OCI-LY7 (cell line): ENCODE measurements around the gene PPP2R5C. TPM values are rescaled to one million over a fixed set of nuclear protein-coding genes. Genes with fewer than 3 reads are reported as not detected.

Experiments used
- BruUV-seq: library from RNA; stranded (reverse); fragments of 400-500 nt; replicated peaks from 2 replicates; lab custom pipeline; 2021; lab: Mats Ljungman, UMichigan
- CTCF ChIA-PET: fragments of 300-600 bp; sonication (Branson Sonifier 250); formaldehyde crosslinking; loops from one replicate; lab custom pipeline; 2022; ENCODE audit warnings: antibody characterized with exemption; ENCODE audit not compliant: unreplicated experiment; lab: Charles Lee
- POLR2A ChIA-PET: fragments of 300-600 bp; sonication (Branson Sonifier 250); formaldehyde crosslinking; loops from one replicate; lab custom pipeline; 2022; ENCODE audit warnings: antibody characterized with exemption; lab: Charles Lee
- DNase-seq: peaks from one replicate; pipeline ENCODE4 v3.0.0-alpha.2; 2015; ENCODE audit warnings: low spot score
- H2AFZ ChIP-seq: fragments of 200-600 bp; sonication (generic), shearing (Covaris generic); 2 replicates; pipeline ENCODE4 v1.6.1; 2014; ENCODE audit warnings: mild to moderate bottlenecking, antibody characterized with exemption, low read length, moderate library complexity
- H3K27ac ChIP-seq: fragments of 200-600 bp; sonication (generic); 2 replicates; pipeline ENCODE4 v1.5.1; 2014; ENCODE audit warnings: mixed run types, low read depth, mild to moderate bottlenecking, moderate library complexity, low read length, inconsistent platforms; ENCODE audit not compliant: poor library complexity, severe bottlenecking
- H3K36me3 ChIP-seq: fragments of 200-600 bp; sonication (generic); 2 replicates; pipeline ENCODE4 v1.6.1; 2014; ENCODE audit warnings: mild to moderate bottlenecking, antibody characterized with exemption, low read length, moderate library complexity, mixed read lengths; ENCODE audit not compliant: insufficient read depth
- H3K4me1 ChIP-seq: fragments of 200-600 bp; sonication (generic); 2 replicates; pipeline ENCODE4 v1.5.1; 2014; ENCODE audit warnings: mild to moderate bottlenecking, low read length; ENCODE audit not compliant: insufficient read depth, poor library complexity, severe bottlenecking
- H3K4me2 ChIP-seq: fragments of 200-600 bp; sonication (generic); 2 replicates; pipeline ENCODE4 v1.6.1; 2014; ENCODE audit warnings: mild to moderate bottlenecking, low read length
- H3K4me3 ChIP-seq: fragments of 200-600 bp; sonication (generic); 2 replicates; pipeline ENCODE4 v1.5.1; 2014; ENCODE audit warnings: mild to moderate bottlenecking, low read depth, low read length; ENCODE audit not compliant: poor library complexity, severe bottlenecking
- H3K79me2 ChIP-seq: fragments of 200-600 bp; sonication (generic); 2 replicates; pipeline ENCODE4 v1.6.1; 2016; ENCODE audit warnings: low read depth, mild to moderate bottlenecking, low read length, moderate library complexity, mixed read lengths; ENCODE audit not compliant: insufficient read depth
- H3K9me2 ChIP-seq: fragments of 200-600 bp; sonication (generic); 2 replicates; pipeline ENCODE4 v1.6.1; 2016; ENCODE audit warnings: mild to moderate bottlenecking, low read length, mixed read lengths; ENCODE audit not compliant: insufficient read depth
- H3K9me3 ChIP-seq: fragments of 200-600 bp; sonication (generic); 2 replicates; pipeline ENCODE4 v1.6.1; 2014; ENCODE audit warnings: mild to moderate bottlenecking, mixed run types, low read length, mixed read lengths
- H4K20me1 ChIP-seq: fragments of 200-600 bp; sonication (generic); 2 replicates; pipeline ENCODE4 v1.6.1; 2014; ENCODE audit warnings: mild to moderate bottlenecking, antibody characterized with exemption, low read length, moderate library complexity, mixed read lengths; ENCODE audit not compliant: insufficient read depth
- EZH2phosphoT487 ChIP-seq: fragments of 200-600 bp; sonication (generic); IDR thresholded peaks from 2 replicates; pipeline ENCODE4 v1.6.1; 2018; ENCODE audit warnings: low read depth, borderline replicate concordance, mild to moderate bottlenecking, mixed run types, antibody characterized with exemption, low read length, moderate library complexity, mixed read lengths
- intact Hi-C: fragments of 100-400 bp; cut with micrococcal nuclease; formaldehyde crosslinking; loops from one replicate; pipeline ENCODE4 v1.10.0; 2022; ENCODE audit not compliant: unreplicated experiment
- total RNA-seq, 2 experiments: library from RNA; depleted of rRNA in 1 of 2; stranded (reverse); fragments of >200 nt in 1 of 2; shearing (Covaris generic) in 1 of 2; gene quantifications; 2 replicates each; pipeline ENCODE4 v1.2.3, GENCODE V29; 2014 to 2022
- TF ChIP-seq, protein P1 (sequence below): fragments of 200-600 bp; sonication (generic); conservative IDR thresholded peaks from 2 replicates; pipeline ENCODE4 v1.5.1; 2014; ENCODE audit warnings: mild to moderate bottlenecking, antibody characterized with exemption, low read length, moderate library complexity, mixed read lengths

Gene PPP2R5C
- total RNA-seq, 2 experiments from 2014 or later, result 161 to 236 TPM

DNA sequence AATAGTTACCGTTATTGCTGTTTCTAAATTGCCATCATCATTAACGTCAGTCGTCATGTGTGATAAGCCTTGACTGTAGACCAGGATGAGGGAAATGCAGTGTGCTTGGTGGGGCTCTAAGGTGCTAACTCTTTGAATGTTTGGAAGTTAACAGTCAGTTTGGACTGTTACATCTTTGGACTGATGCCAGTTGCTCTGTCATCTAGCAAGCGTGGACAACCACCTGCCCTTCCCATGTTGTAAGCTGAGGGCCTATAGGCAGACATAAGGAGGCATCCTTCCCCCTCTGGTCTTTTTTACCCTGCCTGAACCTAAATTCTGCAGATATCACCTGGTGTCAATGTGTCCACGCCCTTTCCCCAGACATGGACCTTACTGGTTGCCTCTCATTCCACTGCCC is 94.4 kb downstream of the PPP2R5C start:
- no peak for DNase-seq
- peaks cover 41% of the 10 kb centered on the region for H3K4me1 ChIP-seq
- H4K20me1 ChIP-seq, result peaks cover 10% of the 10 kb centered on the region; the same call in 1 of the 2 replicates

DNA sequence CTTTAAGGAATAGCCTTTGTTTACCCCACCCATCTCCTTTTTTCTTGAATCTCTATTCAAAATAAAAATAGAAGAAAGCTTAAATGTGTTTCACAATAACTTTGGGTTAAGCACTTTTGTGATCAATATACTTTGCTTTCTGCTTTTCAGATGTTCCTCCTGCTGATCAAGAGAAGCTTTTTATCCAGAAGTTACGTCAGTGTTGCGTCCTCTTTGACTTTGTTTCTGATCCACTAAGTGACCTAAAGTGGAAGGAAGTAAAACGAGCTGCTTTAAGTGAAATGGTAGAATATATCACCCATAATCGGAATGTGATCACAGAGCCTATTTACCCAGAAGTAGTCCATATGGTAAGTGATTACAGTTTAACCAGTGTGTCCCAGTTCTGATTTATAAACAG is 95.0 kb downstream of the PPP2R5C start:
- H3K4me3 ChIP-seq, result no peak overlapping the region
- intact Hi-C loops, result no loop called here
- BruUV-seq, result no TSS peak
- no peak for DNase-seq
- ChIA-PET POLR2A (interaction anchor here (0.6 to 1.1 kb wide), 3 partner anchors 12 to 86 kb away, joined by 3 to 4 read pairs (median 3); no protein-coding TSS in a partner anchor), CTCF (no interaction called here)
- H3K4me2 ChIP-seq, result no peak overlapping the region
- H3K36me3 ChIP-seq, result peaks cover 62% of the 10 kb centered on the region
- H2AFZ ChIP-seq, result no peak overlapping the region
- no peaks in the 10 kb centered on the region for H3K9me2 ChIP-seq
- no peak for TF ChIP-seq EZH2phosphoT487
- TF ChIP-seq, protein P1, sequence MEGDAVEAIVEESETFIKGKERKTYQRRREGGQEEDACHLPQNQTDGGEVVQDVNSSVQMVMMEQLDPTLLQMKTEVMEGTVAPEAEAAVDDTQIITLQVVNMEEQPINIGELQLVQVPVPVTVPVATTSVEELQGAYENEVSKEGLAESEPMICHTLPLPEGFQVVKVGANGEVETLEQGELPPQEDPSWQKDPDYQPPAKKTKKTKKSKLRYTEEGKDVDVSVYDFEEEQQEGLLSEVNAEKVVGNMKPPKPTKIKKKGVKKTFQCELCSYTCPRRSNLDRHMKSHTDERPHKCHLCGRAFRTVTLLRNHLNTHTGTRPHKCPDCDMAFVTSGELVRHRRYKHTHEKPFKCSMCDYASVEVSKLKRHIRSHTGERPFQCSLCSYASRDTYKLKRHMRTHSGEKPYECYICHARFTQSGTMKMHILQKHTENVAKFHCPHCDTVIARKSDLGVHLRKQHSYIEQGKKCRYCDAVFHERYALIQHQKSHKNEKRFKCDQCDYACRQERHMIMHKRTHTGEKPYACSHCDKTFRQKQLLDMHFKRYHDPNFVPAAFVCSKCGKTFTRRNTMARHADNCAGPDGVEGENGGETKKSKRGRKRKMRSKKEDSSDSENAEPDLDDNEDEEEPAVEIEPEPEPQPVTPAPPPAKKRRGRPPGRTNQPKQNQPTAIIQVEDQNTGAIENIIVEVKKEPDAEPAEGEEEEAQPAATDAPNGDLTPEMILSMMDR, result no peak
- H3K79me2 ChIP-seq, result peaks cover 87% of the 10 kb centered on the region
- peaks cover 9% of the 10 kb centered on the region; the same call in 1 of the 2 replicates for H4K20me1 ChIP-seq
- H3K4me1 ChIP-seq, result peaks cover 35% of the 10 kb centered on the region
- no peaks in the 10 kb centered on the region for H3K9me3 ChIP-seq
- no peak overlapping the region for H3K27ac ChIP-seq

More for the DNA sequence above, 94.4 kb downstream of the PPP2R5C start:
- Histone ChIP-seq H3K4me2 (no peak overlapping the region), H3K9me3 (no peaks in the 10 kb centered on the region), H3K4me3 (no peak overlapping the region), H3K79me2 (peaks cover 92% of the 10 kb centered on the region), H3K27ac (no peak overlapping the region), H3K36me3 (peaks cover 56% of the 10 kb centered on the region), H2AFZ (no peak overlapping the region), H3K9me2 (no peaks in the 10 kb centered on the region)
- no peak for TF ChIP-seq EZH2phosphoT487
- TF ChIP-seq, protein P1, result no peak
- BruUV-seq, result no TSS peak
- ChIA-PET CTCF (no interaction called here), POLR2A (interaction anchor here (0.6 to 1.1 kb wide), 4 partner anchors 10 to 86 kb away, joined by 3 to 4 read pairs (median 3); no protein-coding TSS in a partner anchor)
- intact Hi-C loops, result no loop called here

DNA sequence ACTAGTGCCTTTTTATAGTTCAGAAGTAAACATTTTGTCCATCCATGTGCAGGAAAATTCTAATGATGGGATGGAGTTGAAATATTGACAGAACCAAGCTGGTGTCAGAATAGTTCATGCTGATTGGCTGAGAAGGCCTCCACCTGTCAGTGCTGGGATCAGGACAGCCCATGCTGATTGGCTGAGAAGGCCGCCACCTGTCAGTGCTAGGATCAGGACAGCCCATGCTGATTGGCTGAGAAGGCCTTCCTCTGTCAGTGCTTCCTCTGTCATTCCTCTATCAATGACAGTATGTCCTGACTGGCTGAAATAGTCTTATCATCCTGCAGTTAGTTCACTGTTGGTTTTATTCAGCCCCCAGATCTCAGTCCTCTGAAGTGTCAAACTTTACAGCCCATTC is 95.7 kb downstream of the PPP2R5C start:
- no peak for TF ChIP-seq EZH2phosphoT487
- TF ChIP-seq, protein P1, result no peak
- no peak for DNase-seq
- no peak overlapping the region for H2AFZ ChIP-seq
- ChIA-PET CTCF (no interaction called here), POLR2A (interaction anchor here (1.1 kb wide), 1 partner anchor 12 kb away, joined by 3 read pairs; no protein-coding TSS in a partner anchor)
- no peaks in the 10 kb centered on the region for H3K9me2 ChIP-seq
- H3K4me1 ChIP-seq, result peaks cover 28% of the 10 kb centered on the region
- H3K36me3 ChIP-seq, result peaks cover 69% of the 10 kb centered on the region
- H3K4me3 ChIP-seq, result no peak overlapping the region
- peaks cover 9% of the 10 kb centered on the region; the same call in 1 of the 2 replicates for H4K20me1 ChIP-seq
- peaks cover 80% of the 10 kb centered on the region for H3K79me2 ChIP-seq
- BruUV-seq, result no TSS peak
- H3K27ac ChIP-seq, result no peak overlapping the region
- intact Hi-C loops, result no loop called here
- no peak overlapping the region for H3K4me2 ChIP-seq
- no peaks in the 10 kb centered on the region for H3K9me3 ChIP-seq
